Gastroesophageal sphincter (tissue), 3 donors: ENCODE data around the gene PBX1.

Source experiments
- EP300 ChIP-seq: sonication (generic); formaldehyde crosslinking; IDR thresholded peaks from one replicate; pipeline ENCODE4 v1.6.1; 2017; ENCODE audit warnings: antibody characterized with exemption, mild to moderate bottlenecking
- POLR2AphosphoS5 ChIP-seq: sonication (generic); formaldehyde crosslinking; IDR thresholded peaks from one replicate; pipeline ENCODE4 v1.6.1; 2017; ENCODE audit warnings: antibody characterized with exemption
- TF ChIP-seq, protein P1 (sequence below), 4 experiments: fragments of 200-600 bp in 2 of 4; fragments of 450-650 bp in 2 of 4; sonication (generic) in 1 of 4; IDR thresholded peaks; one replicate each; pipeline ENCODE4 v1.5.1; 2017 to 2019; ENCODE audit warnings: antibody characterized with exemption in 4 of 4, mild to moderate bottlenecking in 2 of 4, moderate library complexity in 2 of 4

DNA sequence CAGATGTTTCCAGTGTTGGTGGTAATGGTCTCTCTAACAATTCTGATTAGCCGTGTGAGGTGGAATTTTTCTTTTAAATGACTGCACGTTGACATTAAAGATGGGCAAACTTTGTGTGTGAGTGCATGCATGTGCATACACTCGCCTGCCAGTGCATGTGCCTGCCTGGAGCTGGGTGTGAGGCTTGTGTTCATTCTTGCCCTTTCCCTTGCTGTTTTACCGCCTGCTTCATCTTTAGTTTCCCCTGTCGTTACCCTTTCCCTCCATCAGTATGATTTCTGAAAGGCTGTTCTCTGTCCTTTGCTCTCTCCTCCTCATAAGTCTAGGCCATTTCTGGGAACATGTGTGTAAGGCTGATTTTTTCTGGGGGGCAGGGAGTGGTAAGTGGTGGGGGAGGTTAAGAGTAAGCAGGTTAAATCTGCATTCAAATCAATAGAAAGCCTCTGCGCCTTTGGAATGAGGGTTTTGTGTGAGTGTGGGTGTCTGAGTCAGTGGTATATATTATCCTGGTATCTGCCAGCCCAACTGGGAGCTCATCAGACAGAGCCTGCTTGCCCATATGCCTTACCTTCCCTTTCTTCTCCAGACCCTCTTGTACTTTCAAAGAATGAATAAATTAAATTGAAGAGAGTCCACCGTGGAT, 112.5 kb downstream of the PBX1 start:
- TF ChIP-seq, protein P1, sequence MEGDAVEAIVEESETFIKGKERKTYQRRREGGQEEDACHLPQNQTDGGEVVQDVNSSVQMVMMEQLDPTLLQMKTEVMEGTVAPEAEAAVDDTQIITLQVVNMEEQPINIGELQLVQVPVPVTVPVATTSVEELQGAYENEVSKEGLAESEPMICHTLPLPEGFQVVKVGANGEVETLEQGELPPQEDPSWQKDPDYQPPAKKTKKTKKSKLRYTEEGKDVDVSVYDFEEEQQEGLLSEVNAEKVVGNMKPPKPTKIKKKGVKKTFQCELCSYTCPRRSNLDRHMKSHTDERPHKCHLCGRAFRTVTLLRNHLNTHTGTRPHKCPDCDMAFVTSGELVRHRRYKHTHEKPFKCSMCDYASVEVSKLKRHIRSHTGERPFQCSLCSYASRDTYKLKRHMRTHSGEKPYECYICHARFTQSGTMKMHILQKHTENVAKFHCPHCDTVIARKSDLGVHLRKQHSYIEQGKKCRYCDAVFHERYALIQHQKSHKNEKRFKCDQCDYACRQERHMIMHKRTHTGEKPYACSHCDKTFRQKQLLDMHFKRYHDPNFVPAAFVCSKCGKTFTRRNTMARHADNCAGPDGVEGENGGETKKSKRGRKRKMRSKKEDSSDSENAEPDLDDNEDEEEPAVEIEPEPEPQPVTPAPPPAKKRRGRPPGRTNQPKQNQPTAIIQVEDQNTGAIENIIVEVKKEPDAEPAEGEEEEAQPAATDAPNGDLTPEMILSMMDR (IDR thresholded peaks at IDR 0.05) = no peak
- TF ChIP-seq POLR2AphosphoS5 (no peak), EP300 (no peak)
